ENCODE measurements around the gene YRDC. TPM values are rescaled to one million over a fixed set of nuclear protein-coding genes. Genes with fewer than 3 reads are reported as not detected.

The YRDC gene
- total RNA-seq, 1 donor from 2014 or later = 18.6 TPM

GRCh38 chr1:37795340-37796125, 12.5 kb downstream of the YRDC start:
- H3K36me3 Mint-ChIP-seq = no peaks in the 10 kb centered on the region
- peak overlapping the region; percentile 55 for H3K4me3 Mint-ChIP-seq
- DNase-seq (ENCODE audit: low spot score in 2 of 2, unreplicated experiment in 2 of 2) = peak; percentile 58 to 84
- no peaks in the 10 kb centered on the region for H3K9me3 Mint-ChIP-seq
- H3K27me3 Mint-ChIP-seq (ENCODE audit: low read depth) = peaks cover 53% of the 10 kb centered on the region
- TF ChIP-seq CTCF (IDR thresholded peaks at IDR 0.05; ENCODE audit: unreplicated experiment) = no peak
- H3K27ac Mint-ChIP-seq = no peak overlapping the region
- peaks cover 2% of the 10 kb centered on the region for H3K4me1 Mint-ChIP-seq

GRCh38 chr1:37794372-37795339, 13.4 kb downstream of the YRDC start:
- no peak overlapping the region for H3K27ac Mint-ChIP-seq
- peaks cover 2% of the 10 kb centered on the region for H3K4me1 Mint-ChIP-seq
- peaks cover 61% of the 10 kb centered on the region for H3K27me3 Mint-ChIP-seq (ENCODE audit: low read depth)
- H3K36me3 Mint-ChIP-seq = no peaks in the 10 kb centered on the region
- no peak for DNase-seq (ENCODE audit: low spot score in 2 of 2, unreplicated experiment in 2 of 2)
- TF ChIP-seq CTCF (IDR thresholded peaks at IDR 0.05; ENCODE audit: unreplicated experiment) = no peak
- H3K9me3 Mint-ChIP-seq = no peaks in the 10 kb centered on the region
- peak overlapping the region; percentile 55 for H3K4me3 Mint-ChIP-seq

GRCh38 chr1:37793773-37794371, 14.1 kb downstream of the YRDC start, which contains the start of gene MANEAL:
Gene MANEAL (plus strand): TSS chr1:37793847. CDS start chr1:37794183, 336 bp downstream.
- H3K9me3 Mint-ChIP-seq = no peaks in the 10 kb centered on the region
- H3K4me1 Mint-ChIP-seq = peaks cover 2% of the 10 kb centered on the region
- peaks cover 66% of the 10 kb centered on the region for H3K27me3 Mint-ChIP-seq (ENCODE audit: low read depth)
- H3K27ac Mint-ChIP-seq = no peak within 1 kb of the TSS
- DNase-seq (ENCODE audit: low spot score in 2 of 2, unreplicated experiment in 2 of 2) = peak in 1 of 2 experiments; percentile 70
- TF ChIP-seq CTCF (IDR thresholded peaks at IDR 0.05; ENCODE audit: unreplicated experiment) = no peak
- H3K4me3 Mint-ChIP-seq = peak within 1 kb of the TSS; percentile 55
- no peaks in the 10 kb centered on the region for H3K36me3 Mint-ChIP-seq

GRCh38 chr1:37792943-37793686, 14.9 kb downstream of the YRDC start:
- peaks cover 2% of the 10 kb centered on the region for H3K4me1 Mint-ChIP-seq
- peak overlapping the region; percentile 44 for H3K4me3 Mint-ChIP-seq
- H3K9me3 Mint-ChIP-seq = no peaks in the 10 kb centered on the region
- no peaks in the 10 kb centered on the region for H3K36me3 Mint-ChIP-seq
- H3K27me3 Mint-ChIP-seq (ENCODE audit: low read depth) = peaks cover 74% of the 10 kb centered on the region
- no peak for DNase-seq (ENCODE audit: low spot score in 2 of 2, unreplicated experiment in 2 of 2)
- H3K27ac Mint-ChIP-seq = no peak overlapping the region
- no peak for TF ChIP-seq CTCF (IDR thresholded peaks at IDR 0.05; ENCODE audit: unreplicated experiment)

GRCh38 chr1:37782491-37782890, 25.5 kb downstream of the YRDC start:
- Mint-ChIP-seq H3K4me1 (no peaks in the 10 kb centered on the region), H3K27me3 (ENCODE audit: low read depth) (peaks cover 53% of the 10 kb centered on the region), H3K9me3 (no peaks in the 10 kb centered on the region), H3K27ac (no peak overlapping the region), H3K4me3 (no peak overlapping the region), H3K36me3 (no peaks in the 10 kb centered on the region)
- TF ChIP-seq CTCF (IDR thresholded peaks at IDR 0.05; ENCODE audit: unreplicated experiment) = no peak
- DNase-seq (ENCODE audit: low spot score in 2 of 2, unreplicated experiment in 2 of 2) = no peak

Data from mesothelial cell of epicardium (in vitro differentiated cells).